Vagina (tissue), 2 donors: ENCODE data around the gene MTURN.

Experiments
- CTCF ChIP-seq, 3 experiments: fragments of 450-650 bp in 2 of 3; fragments of 200-600 bp in 1 of 3; sonication (generic) in 1 of 3; IDR thresholded peaks; one replicate each; pipeline ENCODE4 v1.5.1; 2017 to 2019; ENCODE audit warnings: antibody characterized with exemption in 3 of 3, mild to moderate bottlenecking in 2 of 3, moderate library complexity in 2 of 3
- POLR2A ChIP-seq, 2 donors: fragments of 450-650 bp; IDR thresholded peaks; one replicate each; pipeline ENCODE4 v1.6.1; 2017; ENCODE audit warnings: antibody characterized with exemption in 2 of 2, mild to moderate bottlenecking in 2 of 2, moderate library complexity in 2 of 2

- no peak for TF ChIP-seq CTCF (IDR thresholded peaks at IDR 0.05)
- no peak for TF ChIP-seq POLR2A (IDR thresholded peaks at IDR 0.05)
Measured at GRCh38 chr7:30173058-30173897, 38.5 kb downstream of the MTURN start.
